Fibroblast of mammary gland (primary cell): ENCODE measurements around the gene PTPN21.

Source experiments
- DNase-seq: peaks from one replicate; pipeline ENCODE4 v3.0.0-alpha.2; 2010; ENCODE audit warnings: low read depth
- H3K4me3 ChIP-seq: 2 replicates; pipeline ENCODE4 v1.5.1; 2011; ENCODE audit warnings: low read depth, mild to moderate bottlenecking, low read length, moderate library complexity; ENCODE audit not compliant: control insufficient read depth
- TF ChIP-seq, protein P1 (sequence below): conservative IDR thresholded peaks from 2 replicates; pipeline ENCODE4 v1.5.1; 2011; ENCODE audit warnings: low read depth, low read length, inconsistent platforms; ENCODE audit not compliant: control insufficient read depth, insufficient read depth

The PTPN21 gene

DNA sequence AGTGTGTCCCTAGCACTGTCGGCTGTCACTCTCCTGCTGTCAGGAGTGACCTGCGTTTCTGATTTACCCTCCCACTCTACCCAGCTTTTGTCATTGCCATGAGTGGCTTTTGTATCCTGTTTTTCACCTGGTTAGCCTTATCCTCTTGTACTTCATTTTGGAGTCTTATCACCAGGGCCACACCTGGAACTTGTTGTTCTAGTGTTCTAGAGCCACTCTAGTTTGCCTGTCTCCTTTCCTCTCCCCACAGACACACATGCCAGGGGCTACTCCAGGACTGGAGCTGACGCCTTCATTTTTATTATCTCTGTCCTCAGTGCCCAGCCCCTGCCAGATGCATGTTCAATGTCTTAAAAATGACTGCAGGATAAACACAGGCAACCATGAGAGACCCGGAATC, 42.2 kb upstream of the PTPN21 start:
- no peak for DNase-seq
- TF ChIP-seq, protein P1, sequence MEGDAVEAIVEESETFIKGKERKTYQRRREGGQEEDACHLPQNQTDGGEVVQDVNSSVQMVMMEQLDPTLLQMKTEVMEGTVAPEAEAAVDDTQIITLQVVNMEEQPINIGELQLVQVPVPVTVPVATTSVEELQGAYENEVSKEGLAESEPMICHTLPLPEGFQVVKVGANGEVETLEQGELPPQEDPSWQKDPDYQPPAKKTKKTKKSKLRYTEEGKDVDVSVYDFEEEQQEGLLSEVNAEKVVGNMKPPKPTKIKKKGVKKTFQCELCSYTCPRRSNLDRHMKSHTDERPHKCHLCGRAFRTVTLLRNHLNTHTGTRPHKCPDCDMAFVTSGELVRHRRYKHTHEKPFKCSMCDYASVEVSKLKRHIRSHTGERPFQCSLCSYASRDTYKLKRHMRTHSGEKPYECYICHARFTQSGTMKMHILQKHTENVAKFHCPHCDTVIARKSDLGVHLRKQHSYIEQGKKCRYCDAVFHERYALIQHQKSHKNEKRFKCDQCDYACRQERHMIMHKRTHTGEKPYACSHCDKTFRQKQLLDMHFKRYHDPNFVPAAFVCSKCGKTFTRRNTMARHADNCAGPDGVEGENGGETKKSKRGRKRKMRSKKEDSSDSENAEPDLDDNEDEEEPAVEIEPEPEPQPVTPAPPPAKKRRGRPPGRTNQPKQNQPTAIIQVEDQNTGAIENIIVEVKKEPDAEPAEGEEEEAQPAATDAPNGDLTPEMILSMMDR, result no peak
- H3K4me3 ChIP-seq, result no peak overlapping the region

DNA sequence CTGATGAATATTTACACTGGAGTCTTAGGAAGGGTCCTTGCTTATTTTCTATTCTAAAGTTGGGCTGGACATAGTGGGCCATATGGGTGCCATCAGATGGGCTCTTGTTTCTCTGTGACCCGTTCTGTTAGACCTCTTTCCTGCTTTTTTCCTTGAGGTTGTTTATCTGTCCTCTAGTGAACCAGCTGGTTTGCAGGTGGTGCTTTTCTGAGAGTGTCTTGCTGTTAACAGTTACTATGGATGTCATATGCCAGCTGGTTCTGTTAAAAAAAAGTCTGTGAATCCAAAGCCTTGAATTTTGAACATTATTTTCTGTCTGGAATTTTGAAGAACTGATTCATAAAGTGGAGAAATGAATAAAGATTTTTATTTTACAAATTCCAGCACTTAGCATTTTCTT, 37.2 kb upstream of the PTPN21 start:
- no peak for DNase-seq
- H3K4me3 ChIP-seq, result no peak overlapping the region
- TF ChIP-seq, protein P1, result no peak

DNA sequence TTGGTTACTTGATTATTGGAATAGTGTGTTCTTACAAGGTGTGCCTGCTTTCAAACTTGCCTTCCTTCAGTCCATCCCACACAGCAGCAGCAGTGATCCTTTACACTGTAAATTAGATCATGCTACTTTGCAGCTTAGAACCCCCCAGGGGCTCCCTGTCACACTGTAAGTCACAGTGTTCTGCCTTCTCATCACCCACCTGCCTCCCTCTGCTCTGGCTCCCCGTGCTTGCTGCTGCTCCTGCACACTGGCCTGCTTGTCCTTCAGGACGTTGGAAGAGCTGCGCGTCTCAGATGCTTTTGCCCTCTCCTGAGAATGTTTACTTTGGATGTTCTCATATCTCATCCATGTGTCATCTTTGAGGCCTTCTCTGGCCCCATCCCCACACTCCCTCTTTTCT, 35.4 kb upstream of the PTPN21 start:
- TF ChIP-seq, protein P1, result no peak
- no peak overlapping the region for H3K4me3 ChIP-seq
- peak; percentile 27 for DNase-seq

GRCh38 chr14:88588081-88588480, 33.3 kb upstream of the PTPN21 start:
- no peak for DNase-seq
- TF ChIP-seq, protein P1, result no peak
- H3K4me3 ChIP-seq, result no peak overlapping the region

- TF ChIP-seq, protein P1, result no peak
- no peak for DNase-seq
- no peak overlapping the region for H3K4me3 ChIP-seq
Observed at GRCh38 chr14:88584451-88584850, 29.6 kb upstream of the PTPN21 start.

- no peak overlapping the region for H3K4me3 ChIP-seq
Observed at GRCh38 chr14:88576222-88576621, 21.4 kb upstream of the PTPN21 start.

More at GRCh38 chr14:88576222-88576621, 21.4 kb upstream of the PTPN21 start:
- DNase-seq, result no peak
- TF ChIP-seq, protein P1, result no peak
